Upper lobe of left lung (tissue), 6 donors: ENCODE results near the gene CIPC. TPM values are rescaled to one million over a fixed set of nuclear protein-coding genes. Genes with fewer than 3 reads are reported as not detected.
A peak's percentile ranks its signal among the peaks of the same experiment; 100 is the strongest.

Experiments
- ATAC-seq, 2 donors: fragments of 200-7000 bp; cut with Tn5 transposase; one replicate each; pipeline ENCODE4 v1.9.1; 2022; ENCODE audit warnings: mild to moderate bottlenecking in 2 of 2, moderate library complexity in 2 of 2; ENCODE audit not compliant: low FRiP score in 2 of 2
- DNase-seq, 2 donors: peaks; one replicate each; pipeline ENCODE4 v3.0.0-alpha.2; 2019 to 2020
- H3K27ac ChIP-seq, 4 donors: fragments of 200-600 bp; sonication (generic); one replicate each; pipeline ENCODE4 v1.5.1; 2016 to 2019
- H3K27me3 ChIP-seq, 4 donors: fragments of 200-600 bp; sonication (generic); one replicate each; pipeline ENCODE4 v1.5.1; 2017 to 2019
- H3K36me3 ChIP-seq, 4 donors: fragments of 200-600 bp; sonication (generic); one replicate each; pipeline ENCODE4 v1.5.1; 2016 to 2019
- H3K4me1 ChIP-seq, 4 donors: fragments of 200-600 bp; sonication (generic); one replicate each; pipeline ENCODE4 v1.5.1; 2018 to 2019
- H3K4me3 ChIP-seq, 4 donors: fragments of 200-600 bp; sonication (generic); one replicate each; pipeline ENCODE4 v1.5.1; 2017 to 2019; ENCODE audit warnings: mild to moderate bottlenecking in 2 of 4, moderate library complexity in 1 of 4
- H3K9me3 ChIP-seq, 4 donors: fragments of 200-600 bp; sonication (generic); one replicate each; pipeline ENCODE4 v1.5.1; 2018 to 2019
- EP300 ChIP-seq, 4 donors: sonication (generic); formaldehyde crosslinking; IDR thresholded peaks; one replicate each; pipeline ENCODE4 v1.5.1; 2017; ENCODE audit warnings: antibody characterized with exemption in 4 of 4, control low read depth in 2 of 4
- POLR2A ChIP-seq, 4 donors: fragments of 450-650 bp; IDR thresholded peaks; one replicate each; pipeline ENCODE4 v1.5.1; 2016 to 2017; ENCODE audit warnings: antibody characterized with exemption in 4 of 4, mild to moderate bottlenecking in 2 of 4
- POLR2AphosphoS5 ChIP-seq, 2 donors: sonication (generic); formaldehyde crosslinking; IDR thresholded peaks; one replicate each; pipeline ENCODE4 v1.5.1; 2017; ENCODE audit warnings: antibody characterized with exemption in 2 of 2
- WGBS, 2 donors: methylation state at CpG; one replicate each; pipeline ENCODE4 v1.1.5; 2017 to 2018; 5-methylcytosine and 5-hydroxymethylcytosine counted together
- total RNA-seq, 6 donors: library from RNA; depleted of rRNA in 4 of 6; stranded (reverse); fragments of >200 nt in 4 of 6; gene quantifications; one replicate each; pipeline versions ENCODE4 v1.1.0 to v1.2.1, GENCODE V29; 2016 to 2021
- TF ChIP-seq, protein P1 (sequence below), 6 experiments: fragments of 450-650 bp in 4 of 6; fragments of 200-600 bp in 2 of 6; sonication (generic) in 2 of 6; IDR thresholded peaks; one replicate each; pipeline ENCODE4 v1.5.1; 2016 to 2019; ENCODE audit warnings: antibody characterized with exemption in 6 of 6
- donor health status: DM: no; HTN: no; CAD: no; lungs with moderate emphysema.
- donor health status: DM: no; HTN: yes; CAD: no; lungs with severe emphysema.

CIPC gene
- total RNA-seq, 6 donors from 2014 or later, result 25.1 to 42.4 (median 32.7) TPM

- peaks cover 0 to 9% (median 9%) of the 10 kb centered on the region in 4 donors for H3K9me3 ChIP-seq
- TF ChIP-seq EP300 (IDR thresholded peaks at IDR 0.05) (no peak), POLR2AphosphoS5 (IDR thresholded peaks at IDR 0.05) (peak; percentile 14 to 39), POLR2A (IDR thresholded peaks at IDR 0.05) (no peak)
- TF ChIP-seq, protein P1, sequence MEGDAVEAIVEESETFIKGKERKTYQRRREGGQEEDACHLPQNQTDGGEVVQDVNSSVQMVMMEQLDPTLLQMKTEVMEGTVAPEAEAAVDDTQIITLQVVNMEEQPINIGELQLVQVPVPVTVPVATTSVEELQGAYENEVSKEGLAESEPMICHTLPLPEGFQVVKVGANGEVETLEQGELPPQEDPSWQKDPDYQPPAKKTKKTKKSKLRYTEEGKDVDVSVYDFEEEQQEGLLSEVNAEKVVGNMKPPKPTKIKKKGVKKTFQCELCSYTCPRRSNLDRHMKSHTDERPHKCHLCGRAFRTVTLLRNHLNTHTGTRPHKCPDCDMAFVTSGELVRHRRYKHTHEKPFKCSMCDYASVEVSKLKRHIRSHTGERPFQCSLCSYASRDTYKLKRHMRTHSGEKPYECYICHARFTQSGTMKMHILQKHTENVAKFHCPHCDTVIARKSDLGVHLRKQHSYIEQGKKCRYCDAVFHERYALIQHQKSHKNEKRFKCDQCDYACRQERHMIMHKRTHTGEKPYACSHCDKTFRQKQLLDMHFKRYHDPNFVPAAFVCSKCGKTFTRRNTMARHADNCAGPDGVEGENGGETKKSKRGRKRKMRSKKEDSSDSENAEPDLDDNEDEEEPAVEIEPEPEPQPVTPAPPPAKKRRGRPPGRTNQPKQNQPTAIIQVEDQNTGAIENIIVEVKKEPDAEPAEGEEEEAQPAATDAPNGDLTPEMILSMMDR (IDR thresholded peaks at IDR 0.05), result peak in 5 of 6 experiments; percentile 14 to 60 (median 44)
- H3K27me3 ChIP-seq, result no peaks in the 10 kb centered on the region
- H3K4me1 ChIP-seq, result peaks cover 0 to 8% (median 3%) of the 10 kb centered on the region in 4 donors
- no peak overlapping the region for H3K4me3 ChIP-seq
- ATAC-seq (peak; percentile 51 to 70), DNase-seq (peak in 1 of 2 donors; percentile 42)
- H3K27ac ChIP-seq, result peak overlapping the region in 1 of 4 donors; percentile 22
- WGBS, 2 donors, result 55 to 64% methylated on average over 11 to 12 of the region's 12 CpGs
- H3K36me3 ChIP-seq, result no peaks in the 10 kb centered on the region
Observed at GRCh38 chr14:77059276-77059915, 38.7 kb upstream of the CIPC start.

DNA sequence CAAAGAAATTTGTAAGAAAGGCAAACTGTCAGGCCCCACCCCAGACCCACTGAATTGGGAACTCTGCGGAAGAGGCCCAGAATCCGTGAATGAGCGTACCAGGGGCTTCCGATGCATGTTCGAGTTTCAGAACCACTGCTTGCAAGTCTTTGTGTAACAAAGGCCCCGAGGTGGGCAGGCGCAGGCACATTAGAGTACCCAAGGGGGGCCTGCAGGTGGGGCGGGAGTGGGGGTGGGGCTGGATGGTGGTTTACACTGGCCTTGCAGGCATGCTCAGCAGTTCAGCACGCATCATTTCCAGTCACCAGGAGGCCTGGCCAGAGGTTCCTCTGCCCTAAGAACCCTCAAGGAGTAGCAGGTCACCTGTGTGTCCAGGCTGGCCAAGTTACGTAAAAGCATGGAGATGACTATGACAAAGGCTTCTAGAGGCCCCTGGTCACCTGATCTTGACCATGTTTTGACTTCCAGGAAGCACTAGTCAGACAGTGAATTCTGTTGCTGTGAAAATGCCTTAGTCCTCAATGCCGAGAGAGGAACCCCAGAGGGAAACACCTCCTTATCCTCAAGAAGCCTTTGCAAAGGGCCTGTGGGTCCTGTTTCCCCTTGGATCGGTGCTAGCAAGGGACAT lies 36.3 kb upstream of the CIPC start:
- Histone ChIP-seq H3K4me3 (no peak overlapping the region), H3K9me3 (no peaks in the 10 kb centered on the region), H3K4me1 (peaks cover 3 to 8% (median 7%) of the 10 kb centered on the region in 4 donors), H3K36me3 (no peaks in the 10 kb centered on the region), H3K27ac (no peak overlapping the region), H3K27me3 (no peaks in the 10 kb centered on the region)
- WGBS, 2 donors, result 88 to 93% methylated on average over 6 to 12 of the region's 12 CpGs
- ATAC-seq (no peak), DNase-seq (no peak)
- no peak for TF ChIP-seq POLR2A (IDR thresholded peaks at IDR 0.05)
- TF ChIP-seq, protein P1 (IDR thresholded peaks at IDR 0.05), result no peak
- TF ChIP-seq EP300 (IDR thresholded peaks at IDR 0.05), result no peak
- TF ChIP-seq POLR2AphosphoS5 (IDR thresholded peaks at IDR 0.05), result no peak

- no peak for ATAC-seq
- Histone ChIP-seq H3K27me3 (no peaks in the 10 kb centered on the region), H3K4me3 (no peak overlapping the region), H3K36me3 (no peaks in the 10 kb centered on the region), H3K27ac (no peak overlapping the region), H3K9me3 (no peaks in the 10 kb centered on the region), H3K4me1 (peaks cover 3 to 12% (median 10%) of the 10 kb centered on the region in 4 donors)
- TF ChIP-seq POLR2AphosphoS5 (IDR thresholded peaks at IDR 0.05), result no peak
- TF ChIP-seq EP300 (IDR thresholded peaks at IDR 0.05), result no peak
- TF ChIP-seq, protein P1 (IDR thresholded peaks at IDR 0.05), result no peak
- no peak for TF ChIP-seq POLR2A (IDR thresholded peaks at IDR 0.05)
- 87 to 90% methylated on average over 3 of the region's 3 CpGs for WGBS, 2 donors
- no peak for DNase-seq
Observed at GRCh38 chr14:77062261-77062660, 35.8 kb upstream of the CIPC start.

DNA sequence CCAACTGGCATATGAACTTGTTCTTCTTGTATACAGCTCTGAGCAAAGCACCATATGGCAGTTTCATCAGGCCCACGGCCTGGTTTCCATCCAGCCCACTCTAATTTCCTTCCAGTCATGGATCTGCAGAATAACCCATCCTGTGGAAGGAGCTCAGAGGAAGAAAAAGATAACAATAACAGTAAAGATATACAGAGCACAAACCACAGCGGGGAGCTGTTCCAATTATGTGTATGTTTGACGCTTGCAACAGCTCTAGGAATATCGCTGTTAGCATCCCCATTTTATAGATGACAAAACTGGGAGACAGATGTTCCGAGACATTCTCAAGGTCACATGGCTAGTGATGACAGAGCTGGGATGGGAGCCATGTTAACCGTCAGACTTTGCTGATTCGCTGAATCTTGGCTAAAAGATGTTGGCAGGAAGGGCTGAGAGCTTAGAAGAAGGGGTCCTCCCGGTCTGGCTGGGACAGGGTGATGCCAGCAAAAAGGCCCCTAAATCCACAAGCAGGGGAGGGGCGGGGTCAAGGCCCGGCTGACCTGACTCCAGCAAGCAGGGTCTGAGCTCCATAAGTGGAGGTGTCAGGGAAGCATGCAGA lies 34.4 kb upstream of the CIPC start:
- 66 to 85% methylated on average over 10 of the region's 10 CpGs for WGBS, 2 donors
- no peaks in the 10 kb centered on the region for H3K27me3 ChIP-seq
- TF ChIP-seq, protein P1 (IDR thresholded peaks at IDR 0.05), result no peak
- TF ChIP-seq POLR2A (IDR thresholded peaks at IDR 0.05), result no peak
- no peak for TF ChIP-seq POLR2AphosphoS5 (IDR thresholded peaks at IDR 0.05)
- no peak for TF ChIP-seq EP300 (IDR thresholded peaks at IDR 0.05)
- DNase-seq (no peak), ATAC-seq (no peak)
- H3K4me3 ChIP-seq, result no peak overlapping the region
- H3K9me3 ChIP-seq, result no peaks in the 10 kb centered on the region
- peaks cover 10 to 22% (median 15%) of the 10 kb centered on the region in 4 donors for H3K4me1 ChIP-seq
- H3K27ac ChIP-seq, result no peak overlapping the region
- no peaks in the 10 kb centered on the region for H3K36me3 ChIP-seq
